ENCODE results near the gene MRPL14. TPM values are rescaled to one million over a fixed set of nuclear protein-coding genes. Genes with fewer than 3 reads are reported as not detected.

Gene MRPL14
- total RNA-seq, 4 donors from 2014 or later, result 100 to 180 (median 152) TPM

GRCh38 chr6:44068607-44069296, 58.5 kb downstream of the MRPL14 start:
- DNase-seq, result no peak
- intact Hi-C loops (cut with DNase I; ENCODE audit: low total_unique reads) (no loop called here), in situ Hi-C loops (cut with MboI; ENCODE audit: low sequenced_read_pairs in 4 of 4) (no loop called here)
- Histone ChIP-seq H3K4me3 (no peak overlapping the region), H3K27me3 (no peaks in the 10 kb centered on the region), H3K4me1 (peaks cover 2 to 10% of the 10 kb centered on the region in 2 donors), H3K27ac (no peak overlapping the region), H3K36me3 (no peaks in the 10 kb centered on the region), H3K9me3 (no peaks in the 10 kb centered on the region)
- ATAC-seq, result no peak
- TF ChIP-seq CTCF (IDR thresholded peaks at IDR 0.05 in 4 of 5, conservative IDR thresholded peaks at IDR 0.05 in 1 of 5) (no peak), POLR2A (IDR thresholded peaks at IDR 0.05) (no peak)

GRCh38 chr6:44067173-44068139, 59.8 kb downstream of the MRPL14 start:
- no peak for TF ChIP-seq POLR2A (IDR thresholded peaks at IDR 0.05)
- TF ChIP-seq CTCF (IDR thresholded peaks at IDR 0.05 in 4 of 5, conservative IDR thresholded peaks at IDR 0.05 in 1 of 5), result no peak
- no peak overlapping the region for H3K4me3 ChIP-seq
- intact Hi-C loops (cut with DNase I; ENCODE audit: low total_unique reads), result no loop called here
- no peaks in the 10 kb centered on the region for H3K36me3 ChIP-seq
- H3K27ac ChIP-seq, result no peak overlapping the region
- no peak for ATAC-seq
- DNase-seq, result no peak
- no peaks in the 10 kb centered on the region for H3K9me3 ChIP-seq
- H3K4me1 ChIP-seq, result peaks cover 3% of the 10 kb centered on the region in 2 donors
- no peaks in the 10 kb centered on the region for H3K27me3 ChIP-seq
- in situ Hi-C loops (cut with MboI; ENCODE audit: low sequenced_read_pairs in 4 of 4), result no loop called here

- no peak overlapping the region for H3K27ac ChIP-seq
- H3K27me3 ChIP-seq, result no peaks in the 10 kb centered on the region
- H3K9me3 ChIP-seq, result no peaks in the 10 kb centered on the region
- no peak for ATAC-seq
- in situ Hi-C loops (cut with MboI; ENCODE audit: low sequenced_read_pairs in 4 of 4) (no loop called here), intact Hi-C loops (cut with DNase I; ENCODE audit: low total_unique reads) (no loop called here)
- TF ChIP-seq CTCF (IDR thresholded peaks at IDR 0.05 in 4 of 5, conservative IDR thresholded peaks at IDR 0.05 in 1 of 5), result no peak
- no peak for TF ChIP-seq POLR2A (IDR thresholded peaks at IDR 0.05)
- H3K4me1 ChIP-seq, result peaks cover 11 to 12% of the 10 kb centered on the region in 2 donors
- H3K4me3 ChIP-seq, result no peak overlapping the region
- DNase-seq, result no peak
- H3K36me3 ChIP-seq, result no peaks in the 10 kb centered on the region
Measured at GRCh38 chr6:44066394-44067172, 60.7 kb downstream of the MRPL14 start.

- intact Hi-C loops (cut with DNase I; ENCODE audit: low total_unique reads) (no loop called here), in situ Hi-C loops (cut with MboI; ENCODE audit: low sequenced_read_pairs in 4 of 4) (no loop called here)
- Histone ChIP-seq H3K27ac (no peak overlapping the region), H3K4me1 (peaks cover 21% of the 10 kb centered on the region in 2 donors), H3K27me3 (no peaks in the 10 kb centered on the region), H3K9me3 (no peaks in the 10 kb centered on the region), H3K36me3 (no peaks in the 10 kb centered on the region), H3K4me3 (no peak overlapping the region)
- DNase-seq, result no peak
- TF ChIP-seq CTCF (IDR thresholded peaks at IDR 0.05 in 4 of 5, conservative IDR thresholded peaks at IDR 0.05 in 1 of 5) (no peak), POLR2A (IDR thresholded peaks at IDR 0.05) (no peak)
- no peak for ATAC-seq
Measured at GRCh38 chr6:44065443-44066140, 61.7 kb downstream of the MRPL14 start.

Data from gastrocnemius medialis (tissue), 4 donors.